ENCODE data around the gene JARID2. TPM values are rescaled to one million over a fixed set of nuclear protein-coding genes. Genes with fewer than 3 reads are reported as not detected.

The JARID2 gene
- total and polyA plus RNA-seq, 2 of the 13 experiments (the other 11 are each of a cell fraction or from before 2014, with no cell fraction given) = 7.5 to 10.3 TPM

DNA sequence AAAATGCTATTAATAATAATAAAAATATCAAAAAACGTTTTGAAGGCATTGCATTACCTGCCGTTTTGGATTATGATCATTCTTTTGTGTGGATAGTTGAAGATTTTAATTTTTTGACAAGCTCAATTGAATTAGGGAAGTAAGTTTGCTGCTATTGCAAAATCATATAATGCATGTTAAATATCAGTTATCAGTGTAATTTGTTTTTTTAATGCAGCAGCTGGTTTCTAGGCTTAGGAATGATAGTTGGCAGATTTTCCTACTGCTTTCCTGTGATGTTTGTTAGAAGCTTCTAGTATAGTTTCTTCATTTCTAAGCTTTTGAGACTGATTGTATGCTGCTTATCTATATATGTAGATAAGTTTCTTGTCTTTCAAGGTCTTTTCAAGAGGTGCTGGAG is 99.0 kb downstream of the JARID2 start:
- no peak overlapping the region for H3K9ac ChIP-seq (ENCODE audit: insufficient read depth, low read depth, low read length)
- H3K27ac ChIP-seq (ENCODE audit: extremely low read length, insufficient read depth, low read length) = no peak overlapping the region
- ATAC-seq (no peak), FAIRE-seq (no peak), DNase-seq (ENCODE audit: low spot score) (no peak)
- H3K9me3 ChIP-seq (ENCODE audit: low read length) = no peaks in the 10 kb centered on the region
- H3K4me1 ChIP-seq (ENCODE audit: insufficient read depth, low read length) = no peaks in the 10 kb centered on the region
- no peak overlapping the region for H2AFZ ChIP-seq (ENCODE audit: low read length)
- H3K27me3 ChIP-seq (ENCODE audit: control insufficient read depth in 1 of 2, insufficient read depth in 2 of 2, low read length in 2 of 2) = no peaks in the 10 kb centered on the region
- ChIA-PET CTCF (ENCODE audit: low intra/inter-chr PET ratio, low total read pairs) (no interaction called here), POLR2A (no interaction called here)
- TF ChIP-seq, protein P1, sequence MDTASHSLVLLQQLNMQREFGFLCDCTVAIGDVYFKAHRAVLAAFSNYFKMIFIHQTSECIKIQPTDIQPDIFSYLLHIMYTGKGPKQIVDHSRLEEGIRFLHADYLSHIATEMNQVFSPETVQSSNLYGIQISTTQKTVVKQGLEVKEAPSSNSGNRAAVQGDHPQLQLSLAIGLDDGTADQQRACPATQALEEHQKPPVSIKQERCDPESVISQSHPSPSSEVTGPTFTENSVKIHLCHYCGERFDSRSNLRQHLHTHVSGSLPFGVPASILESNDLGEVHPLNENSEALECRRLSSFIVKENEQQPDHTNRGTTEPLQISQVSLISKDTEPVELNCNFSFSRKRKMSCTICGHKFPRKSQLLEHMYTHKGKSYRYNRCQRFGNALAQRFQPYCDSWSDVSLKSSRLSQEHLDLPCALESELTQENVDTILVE (CRISPR knock-in tag; IDR thresholded peaks at IDR 0.05) = no peak
- TF ChIP-seq FOXA1 (IDR thresholded peaks at IDR 0.05) = no peak
- no peak for TF ChIP-seq FOXA1 (CRISPR knock-in tag; IDR thresholded peaks at IDR 0.05)
- WGBS (ENCODE audit: low lambda C conversion rate) = 77% methylated on average over 2 of the region's 2 CpGs
- BruUV-seq (replicated peaks) = no TSS peak
- H3K36me3 ChIP-seq (replicated peaks in 1 of 2; ENCODE audit: control insufficient read depth in 1 of 2, insufficient read depth in 2 of 2, low read length in 2 of 2) = no peaks in the 10 kb centered on the region
- no peak overlapping the region for H3K4me3 ChIP-seq (replicated peaks in 1 of 3; ENCODE audit: insufficient read depth in 1 of 3, low read depth in 2 of 3, low read length in 3 of 3)
- H3K4me2 ChIP-seq (ENCODE audit: low read depth, low read length) = no peak overlapping the region
- in situ Hi-C loops (cut with HindIII; ENCODE audit: extremely low pct_ligation_motif_present, low pct_unique_long_range_greater_than_20kb) (no loop called here), intact Hi-C loops (cut with micrococcal nuclease; ENCODE audit: unreplicated experiment) (no loop called here)
- H3K79me2 ChIP-seq (ENCODE audit: insufficient read depth, low read length) = peaks cover 33% of the 10 kb centered on the region
- no peaks in the 10 kb centered on the region for H4K20me1 ChIP-seq (ENCODE audit: insufficient read depth, low read length)

DNA sequence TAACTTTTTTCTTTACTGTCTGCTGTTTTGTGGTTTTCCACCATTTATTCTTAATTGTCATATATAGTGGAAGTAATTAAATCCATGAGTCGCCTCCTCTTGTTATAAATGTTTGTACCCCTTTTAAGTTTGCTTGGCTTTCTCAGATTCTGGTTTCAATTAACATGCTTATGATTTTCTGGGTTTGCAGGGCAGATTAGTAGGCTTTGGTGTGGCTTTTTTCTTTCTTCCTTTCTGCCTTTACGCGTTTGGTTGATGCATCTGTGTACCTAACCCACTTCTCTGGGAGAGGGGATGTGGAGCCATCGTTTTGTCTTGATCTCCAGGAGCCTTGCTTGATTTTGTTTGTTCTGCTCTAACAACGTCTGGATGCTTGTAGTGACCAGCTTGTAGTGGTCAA is 100.4 kb downstream of the JARID2 start:
- no peak overlapping the region for H3K27ac ChIP-seq (ENCODE audit: extremely low read length, insufficient read depth, low read length)
- H3K79me2 ChIP-seq (ENCODE audit: insufficient read depth, low read length) = peaks cover 40% of the 10 kb centered on the region
- no peak for ATAC-seq
- no peak overlapping the region for H2AFZ ChIP-seq (ENCODE audit: low read length)
- intact Hi-C loops (cut with micrococcal nuclease; ENCODE audit: unreplicated experiment) (no loop called here), in situ Hi-C loops (cut with HindIII; ENCODE audit: extremely low pct_ligation_motif_present, low pct_unique_long_range_greater_than_20kb) (no loop called here)
- CTCF ChIA-PET (ENCODE audit: low intra/inter-chr PET ratio, low total read pairs) = no interaction called here
- POLR2A ChIA-PET = no interaction called here
- no peak for TF ChIP-seq ZMAT3 (CRISPR knock-in tag; conservative IDR thresholded peaks at IDR 0.05)
- no peak for TF ChIP-seq KAT7 (CRISPR knock-in tag; IDR thresholded peaks at IDR 0.05; ENCODE audit: borderline replicate concordance)
- TF ChIP-seq SMC3 (IDR thresholded peaks at IDR 0.05; ENCODE audit: low read length) = no peak
- TF ChIP-seq TBP (CRISPR knock-in tag; IDR thresholded peaks at IDR 0.05) = no peak
- no peak for TF ChIP-seq SNAI1 (CRISPR knock-in tag; IDR thresholded peaks at IDR 0.05; ENCODE audit: borderline replicate concordance)
- TF ChIP-seq SPEN (CRISPR knock-in tag; IDR thresholded peaks at IDR 0.05; ENCODE audit: low read depth) = no peak
- TF ChIP-seq ZNF614 (CRISPR knock-in tag; IDR thresholded peaks at IDR 0.05; ENCODE audit: borderline replicate concordance) = no peak
- TF ChIP-seq ETV5 (CRISPR knock-in tag; IDR thresholded peaks at IDR 0.05; ENCODE audit: borderline replicate concordance) = no peak
- no peak for TF ChIP-seq SMARCC2 (IDR thresholded peaks at IDR 0.05)
- no peak for TF ChIP-seq NAIF1 (CRISPR knock-in tag; IDR thresholded peaks at IDR 0.05; ENCODE audit: borderline replicate concordance)
- no peak for TF ChIP-seq NR2C2 (CRISPR knock-in tag; IDR thresholded peaks at IDR 0.05; ENCODE audit: borderline replicate concordance)
- TF ChIP-seq ADNP (CRISPR knock-in tag; IDR thresholded peaks at IDR 0.05) = no peak
- TF ChIP-seq MAF1 (CRISPR knock-in tag; IDR thresholded peaks at IDR 0.05; ENCODE audit: borderline replicate concordance) = no peak
- TF ChIP-seq ZNF598 (CRISPR knock-in tag; IDR thresholded peaks at IDR 0.05; ENCODE audit: borderline replicate concordance) = no peak
- TF ChIP-seq ZNF205 (CRISPR knock-in tag; IDR thresholded peaks at IDR 0.05) = no peak
- TF ChIP-seq ZNF570 (CRISPR knock-in tag; IDR thresholded peaks at IDR 0.05; ENCODE audit: borderline replicate concordance) = no peak
- TF ChIP-seq PAX8 (CRISPR knock-in tag; IDR thresholded peaks at IDR 0.05; ENCODE audit: borderline replicate concordance) = no peak
- H3K27me3 ChIP-seq (ENCODE audit: control insufficient read depth in 1 of 2, insufficient read depth in 2 of 2, low read length in 2 of 2) = no peaks in the 10 kb centered on the region
- no peaks in the 10 kb centered on the region for H3K36me3 ChIP-seq (replicated peaks in 1 of 2; ENCODE audit: control insufficient read depth in 1 of 2, insufficient read depth in 2 of 2, low read length in 2 of 2)
- no peaks in the 10 kb centered on the region for H3K9me3 ChIP-seq (ENCODE audit: low read length)
- H4K20me1 ChIP-seq (ENCODE audit: insufficient read depth, low read length) = 0 out of 2 replicates have a peak, but pooled peaks cover 2% of the 10 kb centered on the region
- no peak overlapping the region for H3K4me2 ChIP-seq (ENCODE audit: low read depth, low read length)
- no peak overlapping the region for H3K9ac ChIP-seq (ENCODE audit: insufficient read depth, low read depth, low read length)
- no peak overlapping the region for H3K4me3 ChIP-seq (replicated peaks in 1 of 3; ENCODE audit: insufficient read depth in 1 of 3, low read depth in 2 of 3, low read length in 3 of 3)
- FAIRE-seq = no peak
- BruUV-seq (replicated peaks) = no TSS peak
- H3K4me1 ChIP-seq (ENCODE audit: insufficient read depth, low read length) = no peaks in the 10 kb centered on the region
- 96% methylated on average over 5 of the region's 5 CpGs for WGBS (ENCODE audit: low lambda C conversion rate)
- no peak for DNase-seq (ENCODE audit: low spot score)

Data from HepG2 (cell line).